ENCODE results near the gene CYP1A2. TPM values are rescaled to one million over a fixed set of nuclear protein-coding genes. Genes with fewer than 3 reads are reported as not detected.
"Not testable (repeated sequence)": the region's sequence is repeated elsewhere in the genome, so short reads cannot be mapped to it uniquely, and the experiment has no call there.

CYP1A2 gene
- total RNA-seq, 1 donor from 2014 or later: not detected

- not testable (repeated sequence) for ATAC-seq
Observed at GRCh38 chr15:74738239-74738638, 10.4 kb upstream of the CYP1A2 start.

- ATAC-seq: no peak
Observed at GRCh38 chr15:74742422-74742821, 6.2 kb upstream of the CYP1A2 start.

- ATAC-seq: no peak
Observed at GRCh38 chr15:74746389-74746788, 2.3 kb upstream of the CYP1A2 start.

GRCh38 chr15:74749832-74750231 is 1.2 kb downstream of the CYP1A2 start:
- ATAC-seq: no peak

- ATAC-seq: no peak
Observed at GRCh38 chr15:74750751-74751150, 2.1 kb downstream of the CYP1A2 start.

GRCh38 chr15:74752011-74752410 is 3.4 kb downstream of the CYP1A2 start:
- ATAC-seq: no peak

- no peak for ATAC-seq
Observed at GRCh38 chr15:74752531-74752930, 3.9 kb downstream of the CYP1A2 start.

GRCh38 chr15:74754593-74755215 is 6.1 kb downstream of the CYP1A2 start:
- ATAC-seq: no peak

GRCh38 chr15:74758736-74759135 is 10.1 kb downstream of the CYP1A2 start:
- ATAC-seq: no peak

GRCh38 chr15:74762791-74763150 is 14.1 kb downstream of the CYP1A2 start:
- ATAC-seq: no peak

GRCh38 chr15:74763416-74763815 is 14.8 kb downstream of the CYP1A2 start:
- peak; percentile 57 for ATAC-seq

GRCh38 chr15:74767167-74768098 is 18.8 kb downstream of the CYP1A2 start:
- ATAC-seq: no peak

- no peak for ATAC-seq
Observed at GRCh38 chr15:74768099-74768770, 19.6 kb downstream of the CYP1A2 start.

- ATAC-seq: peak; percentile 28
Observed at GRCh38 chr15:74768771-74769342, 20.2 kb downstream of the CYP1A2 start.

- no peak for ATAC-seq
Observed at GRCh38 chr15:74769463-74770025, 20.9 kb downstream of the CYP1A2 start.

- no peak for ATAC-seq
Observed at GRCh38 chr15:74770211-74770903, 21.7 kb downstream of the CYP1A2 start.

- ATAC-seq: peak; percentile 4
Observed at GRCh38 chr15:74773329-74773728, 24.7 kb downstream of the CYP1A2 start.

GRCh38 chr15:74773731-74774252 is 25.1 kb downstream of the CYP1A2 start:
- peak; percentile 75 for ATAC-seq

- ATAC-seq: no peak
Observed at GRCh38 chr15:74775132-74775562, 26.5 kb downstream of the CYP1A2 start.

- no peak for ATAC-seq
Observed at GRCh38 chr15:74775894-74776293, 27.2 kb downstream of the CYP1A2 start.

Data from esophagus mucosa (tissue), 1 donor.